SU-DHL-6 (cell line): ENCODE measurements around the gene PTPRG.

ENCODE experiments used
- H2AFZ ChIP-seq: fragments of 200-600 bp; sonication (generic); 2 replicates; pipeline ENCODE4 v1.6.1; 2014; ENCODE audit warnings: low read depth, mild to moderate bottlenecking, moderate library complexity, mixed read lengths, antibody characterized with exemption, low read length; ENCODE audit not compliant: severe bottlenecking
- H3F3A ChIP-seq: fragments of 200-600 bp; shearing (Covaris generic); 2 replicates; pipeline ENCODE4 v1.6.0; 2016; ENCODE audit warnings: antibody characterized with exemption, mild to moderate bottlenecking; ENCODE audit not compliant: insufficient read depth
- H3K27ac ChIP-seq: fragments of 200-600 bp; sonication (generic); 2 replicates; pipeline ENCODE4 v1.5.1; 2016; ENCODE audit warnings: low read depth, mild to moderate bottlenecking, low read length, moderate library complexity, mixed read lengths
- H3K27me3 ChIP-seq: fragments of 200-600 bp; sonication (generic), shearing (Covaris generic); 2 replicates; pipeline ENCODE4 v1.6.0; 2014; ENCODE audit warnings: mild to moderate bottlenecking, low read length
- H3K36me3 ChIP-seq: fragments of 200-600 bp; sonication (generic); 2 replicates; pipeline ENCODE4 v1.6.1; 2014; ENCODE audit warnings: mild to moderate bottlenecking, low read length, mixed read lengths
- H3K4me2 ChIP-seq: fragments of 300-600, 200-600 bp; shearing (Covaris generic), sonication (generic); 2 replicates; pipeline ENCODE4 v1.6.0; 2014; ENCODE audit warnings: low read length, low read depth, mild to moderate bottlenecking; ENCODE audit not compliant: poor library complexity, severe bottlenecking
- H3K4me3 ChIP-seq: fragments of 200-600 bp; sonication (generic); 2 replicates; pipeline ENCODE4 v1.5.1; 2014; ENCODE audit warnings: antibody characterized with exemption, low read length, mild to moderate bottlenecking, mixed read lengths; ENCODE audit not compliant: insufficient read depth, poor library complexity, severe bottlenecking
- H3K79me2 ChIP-seq: fragments of 200-600 bp; sonication (generic); 2 replicates; pipeline ENCODE4 v1.6.1; 2014; ENCODE audit warnings: mild to moderate bottlenecking, low read length, moderate library complexity; ENCODE audit not compliant: insufficient read depth
- H3K9ac ChIP-seq: fragments of 200-600 bp; sonication (generic); 2 replicates; pipeline ENCODE4 v1.7.0; 2014; ENCODE audit warnings: mild to moderate bottlenecking, low read length
- H3K9me2 ChIP-seq: fragments of 200-600 bp; sonication (generic); replicated peaks from 2 replicates; pipeline ENCODE4 v1.6.1; 2014; ENCODE audit warnings: low read length; ENCODE audit not compliant: insufficient read depth
- H3K9me3 ChIP-seq: fragments of 200-600 bp; sonication (generic); 2 replicates; pipeline ENCODE4 v1.6.1; 2014; ENCODE audit warnings: low read length, mixed read lengths; ENCODE audit not compliant: insufficient read depth
- H4K20me1 ChIP-seq: fragments of 200-600 bp; sonication (generic); 2 replicates; pipeline ENCODE4 v1.6.1; 2014; ENCODE audit warnings: low read depth, mild to moderate bottlenecking, antibody characterized with exemption, low read length, moderate library complexity, mixed read lengths
- EZH2phosphoT487 ChIP-seq: fragments of 200-600 bp; sonication (generic), shearing (Covaris generic); conservative IDR thresholded peaks from 2 replicates; pipeline ENCODE4 v1.6.1; 2018; ENCODE audit warnings: mild to moderate bottlenecking, antibody characterized with exemption, low read length, moderate library complexity, mixed read lengths
- TF ChIP-seq, protein P1 (sequence below): fragments of 200-600 bp; sonication (generic); IDR thresholded peaks from one replicate; pipeline ENCODE4 v1.5.1; 2017; ENCODE audit warnings: antibody characterized with exemption, mild to moderate bottlenecking, low read length, moderate library complexity; ENCODE audit not compliant: insufficient read depth, poor library complexity, severe bottlenecking

The PTPRG gene

DNA sequence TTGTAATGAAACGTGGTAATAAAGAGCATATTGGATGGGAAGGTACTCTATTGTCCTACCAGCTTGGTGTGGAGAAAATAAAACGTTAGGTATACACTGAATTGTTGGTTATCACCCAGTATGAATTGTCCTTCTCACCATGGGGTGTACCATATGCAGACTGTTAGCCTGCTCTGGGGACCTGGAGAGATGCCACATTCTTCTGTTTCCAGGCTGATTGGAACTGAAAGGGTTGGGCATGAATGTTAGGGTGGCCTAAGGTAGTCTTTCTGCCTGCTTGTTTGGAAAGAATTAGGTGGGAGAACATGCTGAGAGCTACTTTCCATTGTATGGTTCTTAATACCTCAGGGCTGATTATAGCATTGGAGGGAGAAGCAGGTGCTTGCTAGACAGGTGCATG lies 340.6 kb downstream of the PTPRG start:
- no peak overlapping the region for H3K27ac ChIP-seq
- H3K9ac ChIP-seq, result no peak overlapping the region
- no peaks in the 10 kb centered on the region for H3K9me2 ChIP-seq
- no peaks in the 10 kb centered on the region for H3K79me2 ChIP-seq
- H4K20me1 ChIP-seq, result no peaks in the 10 kb centered on the region
- H3K27me3 ChIP-seq, result no peaks in the 10 kb centered on the region
- no peak overlapping the region for H3K4me3 ChIP-seq
- H3K36me3 ChIP-seq, result no peaks in the 10 kb centered on the region
- TF ChIP-seq, protein P1, sequence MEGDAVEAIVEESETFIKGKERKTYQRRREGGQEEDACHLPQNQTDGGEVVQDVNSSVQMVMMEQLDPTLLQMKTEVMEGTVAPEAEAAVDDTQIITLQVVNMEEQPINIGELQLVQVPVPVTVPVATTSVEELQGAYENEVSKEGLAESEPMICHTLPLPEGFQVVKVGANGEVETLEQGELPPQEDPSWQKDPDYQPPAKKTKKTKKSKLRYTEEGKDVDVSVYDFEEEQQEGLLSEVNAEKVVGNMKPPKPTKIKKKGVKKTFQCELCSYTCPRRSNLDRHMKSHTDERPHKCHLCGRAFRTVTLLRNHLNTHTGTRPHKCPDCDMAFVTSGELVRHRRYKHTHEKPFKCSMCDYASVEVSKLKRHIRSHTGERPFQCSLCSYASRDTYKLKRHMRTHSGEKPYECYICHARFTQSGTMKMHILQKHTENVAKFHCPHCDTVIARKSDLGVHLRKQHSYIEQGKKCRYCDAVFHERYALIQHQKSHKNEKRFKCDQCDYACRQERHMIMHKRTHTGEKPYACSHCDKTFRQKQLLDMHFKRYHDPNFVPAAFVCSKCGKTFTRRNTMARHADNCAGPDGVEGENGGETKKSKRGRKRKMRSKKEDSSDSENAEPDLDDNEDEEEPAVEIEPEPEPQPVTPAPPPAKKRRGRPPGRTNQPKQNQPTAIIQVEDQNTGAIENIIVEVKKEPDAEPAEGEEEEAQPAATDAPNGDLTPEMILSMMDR, result no peak
- TF ChIP-seq EZH2phosphoT487, result no peak
- no peaks in the 10 kb centered on the region for H3F3A ChIP-seq
- H3K9me3 ChIP-seq, result no peaks in the 10 kb centered on the region
- no peak overlapping the region for H3K4me2 ChIP-seq
- no peak overlapping the region for H2AFZ ChIP-seq

DNA sequence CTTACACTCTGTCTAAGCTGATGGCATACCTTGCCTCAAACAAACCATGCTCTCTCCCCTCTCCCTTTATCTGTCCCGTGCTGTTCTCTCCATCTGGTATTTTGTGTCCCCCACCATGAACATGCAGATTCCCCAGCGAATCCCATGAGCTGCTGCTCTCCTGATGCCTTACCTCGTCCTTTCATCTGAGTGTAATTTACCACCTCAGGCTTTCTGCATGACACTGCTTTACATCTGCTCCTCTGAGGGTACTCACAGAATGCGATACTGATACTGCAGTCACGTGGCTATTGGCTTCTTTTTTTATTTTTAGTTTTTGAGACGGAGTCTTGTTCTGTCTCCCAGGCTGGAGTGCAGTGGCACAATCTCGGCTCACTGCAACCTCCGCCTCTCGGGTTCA lies 341.7 kb downstream of the PTPRG start:
- Histone ChIP-seq H3K9ac (no peak overlapping the region), H3K4me2 (no peak overlapping the region), H3K79me2 (no peaks in the 10 kb centered on the region), H2AFZ (no peak overlapping the region), H3K27ac (no peak overlapping the region), H3K4me3 (no peak overlapping the region), H3F3A (no peaks in the 10 kb centered on the region), H3K9me2 (no peaks in the 10 kb centered on the region), H3K9me3 (no peaks in the 10 kb centered on the region), H4K20me1 (no peaks in the 10 kb centered on the region), H3K36me3 (no peaks in the 10 kb centered on the region), H3K27me3 (no peaks in the 10 kb centered on the region)
- TF ChIP-seq, protein P1, result no peak
- TF ChIP-seq EZH2phosphoT487, result no peak

DNA sequence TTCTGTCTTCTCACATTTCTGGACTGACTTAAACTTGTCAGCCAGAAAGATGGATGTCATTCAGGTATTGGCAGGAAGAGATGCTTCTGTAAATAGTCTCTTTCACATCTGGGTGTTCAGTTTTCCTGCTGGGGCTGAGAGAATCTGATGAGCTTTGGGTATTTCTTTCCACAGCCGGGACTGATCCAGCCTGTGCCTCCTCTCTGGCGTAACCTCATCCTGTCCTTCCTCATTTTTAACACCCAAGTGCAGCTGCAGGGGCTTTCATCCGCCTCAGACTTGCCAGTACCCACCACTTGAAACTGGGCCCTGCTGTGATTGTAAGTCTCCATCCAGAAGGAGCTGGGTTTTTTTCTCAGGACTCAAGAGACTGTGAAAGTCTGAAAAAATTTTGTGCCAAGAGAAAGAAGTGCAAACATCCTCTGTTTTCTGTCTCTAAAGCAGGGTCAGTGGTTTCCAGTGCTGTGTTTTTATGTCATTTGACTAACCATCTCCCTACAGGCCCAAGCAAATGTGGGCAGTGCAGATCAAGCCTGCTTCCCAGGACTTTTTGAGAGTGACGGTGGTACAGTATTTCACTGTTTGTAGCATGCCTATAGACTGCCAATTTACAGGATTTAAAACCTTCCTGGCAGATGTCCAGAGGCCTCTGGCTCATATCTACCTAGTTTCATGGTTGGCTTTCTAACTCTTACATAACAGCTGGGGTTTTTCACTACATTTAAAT lies 342.7 kb downstream of the PTPRG start:
- Histone ChIP-seq H3F3A (no peaks in the 10 kb centered on the region), H4K20me1 (no peaks in the 10 kb centered on the region), H3K79me2 (no peaks in the 10 kb centered on the region), H2AFZ (no peak overlapping the region), H3K4me2 (no peak overlapping the region), H3K9me3 (no peaks in the 10 kb centered on the region), H3K36me3 (no peaks in the 10 kb centered on the region), H3K9me2 (no peaks in the 10 kb centered on the region), H3K27ac (no peak overlapping the region), H3K27me3 (no peaks in the 10 kb centered on the region), H3K9ac (no peak overlapping the region), H3K4me3 (no peak overlapping the region)
- TF ChIP-seq, protein P1, result no peak
- no peak for TF ChIP-seq EZH2phosphoT487
